RPMI8226 (cell line): ENCODE measurements around the gene TNN.
A peak's percentile ranks its signal among the peaks of the same experiment; 100 is the strongest.

ENCODE experiments used
- DNase-seq: peaks from one replicate; pipeline ENCODE4 v3.0.0-alpha.2; 2015

Gene TNN

GRCh38 chr1:175150596-175151319 lies 83.1 kb downstream of the TNN start:
- DNase-seq: peak; percentile 23

- peak; percentile 66 for DNase-seq
Measured at GRCh38 chr1:175152006-175152652, 84.5 kb downstream of the TNN start.

GRCh38 chr1:175154629-175155472 lies 87.2 kb downstream of the TNN start:
- DNase-seq: peak; percentile 83

GRCh38 chr1:175155473-175155856 lies 87.8 kb downstream of the TNN start:
- DNase-seq: no peak

- no peak for DNase-seq
Measured at GRCh38 chr1:175155936-175156335, 88.3 kb downstream of the TNN start.

- DNase-seq: no peak
Measured at GRCh38 chr1:175157200-175157599, 89.6 kb downstream of the TNN start.

- no peak for DNase-seq
Measured at GRCh38 chr1:175158170-175158591, 90.5 kb downstream of the TNN start.

- DNase-seq: no peak
Measured at GRCh38 chr1:175162955-175163354, 95.3 kb downstream of the TNN start.

- DNase-seq: no peak
Measured at GRCh38 chr1:175163702-175164101, 96.1 kb downstream of the TNN start.

GRCh38 chr1:175164751-175165150 lies 97.1 kb downstream of the TNN start:
- DNase-seq: no peak

- DNase-seq: no peak
Measured at GRCh38 chr1:175166746-175167145, 99.1 kb downstream of the TNN start.

- DNase-seq: no peak
Measured at GRCh38 chr1:175167861-175168260, 100.2 kb downstream of the TNN start.

GRCh38 chr1:175168782-175169181 lies 101.1 kb downstream of the TNN start:
- DNase-seq: no peak

- no peak for DNase-seq
Measured at GRCh38 chr1:175169286-175170018, 101.8 kb downstream of the TNN start.

GRCh38 chr1:175171036-175171913 lies 103.6 kb downstream of the TNN start:
- DNase-seq: no peak

GRCh38 chr1:175172503-175172902 lies 104.9 kb downstream of the TNN start:
- no peak for DNase-seq

GRCh38 chr1:175173531-175173930 lies 105.9 kb downstream of the TNN start:
- no peak for DNase-seq

- DNase-seq: no peak
Measured at GRCh38 chr1:175174309-175175102, 106.9 kb downstream of the TNN start.

- no peak for DNase-seq
Measured at GRCh38 chr1:175176246-175176645, 108.6 kb downstream of the TNN start.

- DNase-seq: no peak
Measured at GRCh38 chr1:175178056-175178455, 110.4 kb downstream of the TNN start.

- no peak for DNase-seq
Measured at GRCh38 chr1:175178456-175178855, 110.8 kb downstream of the TNN start.
